Measurements from ENCODE around the gene LRPAP1.

DNA sequence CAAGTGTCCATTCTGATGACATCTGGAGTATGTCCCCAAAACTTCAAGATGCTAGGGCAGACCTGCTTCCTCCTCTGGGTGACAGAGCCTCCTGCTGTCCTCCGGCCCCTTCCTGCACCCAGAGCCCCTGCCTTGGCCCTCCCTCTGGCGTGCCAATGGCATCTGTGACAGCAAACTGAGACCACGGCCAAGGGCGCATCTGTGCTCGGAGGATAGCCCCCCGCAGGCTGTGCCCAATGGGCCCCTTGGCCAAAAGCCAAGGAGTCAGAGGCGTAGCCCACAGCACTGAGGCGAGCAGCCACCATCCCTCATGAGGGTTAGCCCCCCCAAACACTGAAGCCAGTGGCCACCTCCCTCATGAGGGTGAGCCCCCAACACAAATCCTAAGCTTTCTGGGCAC is 7.9 kb downstream of the LRPAP1 start:
- TF ChIP-seq, protein P1, sequence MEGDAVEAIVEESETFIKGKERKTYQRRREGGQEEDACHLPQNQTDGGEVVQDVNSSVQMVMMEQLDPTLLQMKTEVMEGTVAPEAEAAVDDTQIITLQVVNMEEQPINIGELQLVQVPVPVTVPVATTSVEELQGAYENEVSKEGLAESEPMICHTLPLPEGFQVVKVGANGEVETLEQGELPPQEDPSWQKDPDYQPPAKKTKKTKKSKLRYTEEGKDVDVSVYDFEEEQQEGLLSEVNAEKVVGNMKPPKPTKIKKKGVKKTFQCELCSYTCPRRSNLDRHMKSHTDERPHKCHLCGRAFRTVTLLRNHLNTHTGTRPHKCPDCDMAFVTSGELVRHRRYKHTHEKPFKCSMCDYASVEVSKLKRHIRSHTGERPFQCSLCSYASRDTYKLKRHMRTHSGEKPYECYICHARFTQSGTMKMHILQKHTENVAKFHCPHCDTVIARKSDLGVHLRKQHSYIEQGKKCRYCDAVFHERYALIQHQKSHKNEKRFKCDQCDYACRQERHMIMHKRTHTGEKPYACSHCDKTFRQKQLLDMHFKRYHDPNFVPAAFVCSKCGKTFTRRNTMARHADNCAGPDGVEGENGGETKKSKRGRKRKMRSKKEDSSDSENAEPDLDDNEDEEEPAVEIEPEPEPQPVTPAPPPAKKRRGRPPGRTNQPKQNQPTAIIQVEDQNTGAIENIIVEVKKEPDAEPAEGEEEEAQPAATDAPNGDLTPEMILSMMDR (conservative IDR thresholded peaks at IDR 0.05; ENCODE audit: low read length), result no peak
- no peak for TF ChIP-seq EZH2phosphoT487 (IDR thresholded peaks at IDR 0.05; ENCODE audit: borderline replicate concordance)
